ENCODE results near the gene SOX30. TPM values are rescaled to one million over a fixed set of nuclear protein-coding genes. Genes with fewer than 3 reads are reported as not detected.

Gene SOX30
- total RNA-seq, 1 donor from 2014 or later, result not detected

- FAIRE-seq (no peak), DNase-seq (ENCODE audit: low read depth) (no peak)
- no peaks in the 10 kb centered on the region for H3K36me3 ChIP-seq (ENCODE audit: control insufficient read depth, insufficient read depth, low read length)
- no peaks in the 10 kb centered on the region for H3K27me3 ChIP-seq (ENCODE audit: control insufficient read depth, insufficient read depth, low read length)
- no peak overlapping the region for H3K4me3 ChIP-seq (ENCODE audit: low read depth, low read length)
- no peak for TF ChIP-seq CTCF (IDR thresholded peaks at IDR 0.05; ENCODE audit: insufficient read depth, low read length, severe bottlenecking)
Measured at GRCh38 chr5:157599565-157599964, 52.7 kb downstream of the SOX30 start.

- Histone ChIP-seq H3K4me3 (ENCODE audit: low read depth, low read length) (no peak overlapping the region), H3K27me3 (ENCODE audit: control insufficient read depth, insufficient read depth, low read length) (no peaks in the 10 kb centered on the region), H3K36me3 (ENCODE audit: control insufficient read depth, insufficient read depth, low read length) (no peaks in the 10 kb centered on the region)
- TF ChIP-seq CTCF (IDR thresholded peaks at IDR 0.05; ENCODE audit: insufficient read depth, low read length, severe bottlenecking), result no peak
- no peak for DNase-seq (ENCODE audit: low read depth)
- FAIRE-seq, result no peak
Measured at GRCh38 chr5:157598350-157598936, 53.8 kb downstream of the SOX30 start.

- no peak for TF ChIP-seq CTCF (IDR thresholded peaks at IDR 0.05; ENCODE audit: insufficient read depth, low read length, severe bottlenecking)
- Histone ChIP-seq H3K4me3 (ENCODE audit: low read depth, low read length) (no peak overlapping the region), H3K27me3 (ENCODE audit: control insufficient read depth, insufficient read depth, low read length) (no peaks in the 10 kb centered on the region), H3K36me3 (ENCODE audit: control insufficient read depth, insufficient read depth, low read length) (no peaks in the 10 kb centered on the region)
- FAIRE-seq (no peak), DNase-seq (ENCODE audit: low read depth) (no peak)
Measured at GRCh38 chr5:157597277-157597676, 55.0 kb downstream of the SOX30 start.

GRCh38 chr5:157596487-157596886, 55.8 kb downstream of the SOX30 start:
- Histone ChIP-seq H3K27me3 (ENCODE audit: control insufficient read depth, insufficient read depth, low read length) (no peaks in the 10 kb centered on the region), H3K4me3 (ENCODE audit: low read depth, low read length) (no peak overlapping the region), H3K36me3 (ENCODE audit: control insufficient read depth, insufficient read depth, low read length) (no peaks in the 10 kb centered on the region)
- DNase-seq (ENCODE audit: low read depth) (no peak), FAIRE-seq (no peak)
- TF ChIP-seq CTCF (IDR thresholded peaks at IDR 0.05; ENCODE audit: insufficient read depth, low read length, severe bottlenecking), result no peak

- H3K4me3 ChIP-seq (ENCODE audit: low read depth, low read length), result no peak overlapping the region
- FAIRE-seq, result no peak
- H3K36me3 ChIP-seq (ENCODE audit: control insufficient read depth, insufficient read depth, low read length), result no peaks in the 10 kb centered on the region
- TF ChIP-seq CTCF (IDR thresholded peaks at IDR 0.05; ENCODE audit: insufficient read depth, low read length, severe bottlenecking), result no peak
- H3K27me3 ChIP-seq (ENCODE audit: control insufficient read depth, insufficient read depth, low read length), result no peaks in the 10 kb centered on the region
- no peak for DNase-seq (ENCODE audit: low read depth)
Measured at GRCh38 chr5:157594675-157595459, 57.4 kb downstream of the SOX30 start.
